Stimulated activated memory B cell treated with anti-CD40 and anti-IgM and Interleukin-4, amounts not matched to agents 10 μg/mL and 1 μg/mL and 100 μg/mL, for 72 hours (primary cell): ENCODE measurements around the gene RAMP3.
A peak's percentile ranks its signal among the peaks of the same experiment; 100 is the strongest.
"Not testable (repeated sequence)": the region's sequence is repeated elsewhere in the genome, so short reads cannot be mapped to it uniquely, and the experiment has no call there.

Experiments
- ATAC-seq: fragments of 150-1000 bp; cut with Tn5 transposase; 2 replicates; pipeline ENCODE4 v1.10.0; 2021
- H3K27ac Mint-ChIP-seq: one replicate; pipeline ENCODE4 v1.8.0; 2022; ENCODE audit warnings: mild to moderate bottlenecking, mixed read lengths
- H3K27me3 Mint-ChIP-seq: one replicate; pipeline ENCODE4 v1.8.0; 2022; ENCODE audit warnings: mixed read lengths
- H3K36me3 Mint-ChIP-seq: one replicate; pipeline ENCODE4 v1.8.0; 2022; ENCODE audit warnings: mixed read lengths
- H3K4me1 Mint-ChIP-seq: one replicate; pipeline ENCODE4 v1.8.0; 2022; ENCODE audit warnings: mixed read lengths
- H3K4me3 Mint-ChIP-seq: one replicate; pipeline ENCODE4 v1.8.0; 2022; ENCODE audit warnings: mild to moderate bottlenecking, moderate library complexity, mixed read lengths
- H3K9me3 Mint-ChIP-seq: one replicate; pipeline ENCODE4 v1.8.0; 2022; ENCODE audit warnings: mixed read lengths

RAMP3 gene

GRCh38 chr7:45145881-45146280 is 11.7 kb upstream of the RAMP3 start:
- H3K4me1 Mint-ChIP-seq = peaks cover 2% of the 10 kb centered on the region
- H3K36me3 Mint-ChIP-seq = no peaks in the 10 kb centered on the region
- no peak overlapping the region for H3K4me3 Mint-ChIP-seq
- H3K27me3 Mint-ChIP-seq = peaks cover 71% of the 10 kb centered on the region
- H3K9me3 Mint-ChIP-seq = peaks cover under 1% of the 10 kb centered on the region
- H3K27ac Mint-ChIP-seq = no peak overlapping the region
- no peak for ATAC-seq

- Mint-ChIP-seq H3K9me3 (no peaks in the 10 kb centered on the region), H3K27ac (no peak overlapping the region), H3K4me1 (no peaks in the 10 kb centered on the region), H3K27me3 (peaks cover 79% of the 10 kb centered on the region), H3K4me3 (no peak overlapping the region), H3K36me3 (no peaks in the 10 kb centered on the region)
- ATAC-seq = no peak
Measured at GRCh38 chr7:45146531-45147379, 10.8 kb upstream of the RAMP3 start.

- Mint-ChIP-seq H3K27me3 (peaks cover 88% of the 10 kb centered on the region), H3K4me1 (no peaks in the 10 kb centered on the region), H3K27ac (no peak overlapping the region), H3K9me3 (no peaks in the 10 kb centered on the region), H3K36me3 (no peaks in the 10 kb centered on the region), H3K4me3 (no peak overlapping the region)
- peak; percentile 39 for ATAC-seq
Measured at GRCh38 chr7:45147858-45148652, 9.5 kb upstream of the RAMP3 start.

DNA sequence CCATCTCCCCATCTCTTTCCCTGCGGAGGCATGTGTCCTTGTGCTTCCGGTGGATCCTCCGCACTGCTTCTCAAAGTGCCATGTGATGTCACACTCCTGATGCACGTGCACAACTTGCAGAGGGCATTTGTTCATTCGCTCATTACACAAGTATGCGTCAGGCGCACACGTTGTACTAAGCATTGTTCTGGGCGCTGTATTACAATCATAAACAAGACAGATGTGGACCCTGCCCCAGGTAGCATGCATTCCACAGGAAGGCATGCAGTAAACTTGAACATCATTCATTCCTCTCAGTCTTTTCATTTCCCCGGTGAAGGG is 9.0 kb upstream of the RAMP3 start:
- no peak for ATAC-seq
- H3K27ac Mint-ChIP-seq = no peak overlapping the region
- no peaks in the 10 kb centered on the region for H3K4me1 Mint-ChIP-seq
- no peaks in the 10 kb centered on the region for H3K9me3 Mint-ChIP-seq
- no peak overlapping the region for H3K4me3 Mint-ChIP-seq
- peaks cover 92% of the 10 kb centered on the region for H3K27me3 Mint-ChIP-seq
- no peaks in the 10 kb centered on the region for H3K36me3 Mint-ChIP-seq

DNA sequence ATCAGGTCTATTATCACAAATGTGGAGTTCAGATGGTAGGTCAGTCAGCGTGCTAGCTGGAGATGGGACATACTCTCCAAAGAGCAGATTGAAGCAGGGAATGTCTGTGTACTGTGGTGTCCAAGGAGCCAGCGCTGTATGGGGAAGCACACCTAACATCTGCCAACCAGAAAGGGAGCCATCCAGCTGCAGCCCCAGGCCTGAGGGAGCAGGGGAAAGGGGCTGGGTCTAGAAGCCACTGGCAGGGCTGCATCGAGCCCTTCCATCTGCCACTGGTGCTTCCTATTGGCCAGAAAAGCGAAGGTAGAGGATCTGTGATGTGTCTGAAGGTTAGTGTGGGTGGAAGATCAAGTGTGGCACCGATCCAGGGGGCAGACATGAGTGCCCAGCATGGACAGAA is 8.0 kb upstream of the RAMP3 start:
- H3K27ac Mint-ChIP-seq = no peak overlapping the region
- no peaks in the 10 kb centered on the region for H3K4me1 Mint-ChIP-seq
- no peaks in the 10 kb centered on the region for H3K9me3 Mint-ChIP-seq
- ATAC-seq = no peak
- peaks cover 84% of the 10 kb centered on the region for H3K27me3 Mint-ChIP-seq
- H3K4me3 Mint-ChIP-seq = no peak overlapping the region
- no peaks in the 10 kb centered on the region for H3K36me3 Mint-ChIP-seq

DNA sequence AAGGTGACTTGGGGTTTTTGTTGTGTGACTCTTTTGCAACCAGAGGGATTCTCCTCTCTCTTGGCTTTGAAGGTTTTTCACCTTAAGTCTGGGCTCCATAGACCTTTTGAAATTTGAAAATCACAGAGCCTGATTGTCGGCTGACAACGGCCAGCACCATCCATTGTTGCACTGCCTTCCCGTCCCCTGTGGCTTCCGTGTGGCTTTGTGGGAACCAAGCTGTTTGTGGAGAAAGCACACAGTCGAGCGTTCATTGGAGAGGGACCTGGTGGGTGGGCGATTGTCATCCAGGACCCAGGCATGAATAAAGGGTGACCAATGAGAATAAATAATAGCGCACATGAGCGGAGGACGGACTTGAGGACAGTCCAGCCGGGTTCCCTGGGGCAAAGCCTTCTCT is 7.4 kb upstream of the RAMP3 start:
- no peaks in the 10 kb centered on the region for H3K9me3 Mint-ChIP-seq
- no peak overlapping the region for H3K27ac Mint-ChIP-seq
- no peaks in the 10 kb centered on the region for H3K36me3 Mint-ChIP-seq
- H3K4me1 Mint-ChIP-seq = no peaks in the 10 kb centered on the region
- peaks cover 78% of the 10 kb centered on the region for H3K27me3 Mint-ChIP-seq
- no peak overlapping the region for H3K4me3 Mint-ChIP-seq
- ATAC-seq = no peak

DNA sequence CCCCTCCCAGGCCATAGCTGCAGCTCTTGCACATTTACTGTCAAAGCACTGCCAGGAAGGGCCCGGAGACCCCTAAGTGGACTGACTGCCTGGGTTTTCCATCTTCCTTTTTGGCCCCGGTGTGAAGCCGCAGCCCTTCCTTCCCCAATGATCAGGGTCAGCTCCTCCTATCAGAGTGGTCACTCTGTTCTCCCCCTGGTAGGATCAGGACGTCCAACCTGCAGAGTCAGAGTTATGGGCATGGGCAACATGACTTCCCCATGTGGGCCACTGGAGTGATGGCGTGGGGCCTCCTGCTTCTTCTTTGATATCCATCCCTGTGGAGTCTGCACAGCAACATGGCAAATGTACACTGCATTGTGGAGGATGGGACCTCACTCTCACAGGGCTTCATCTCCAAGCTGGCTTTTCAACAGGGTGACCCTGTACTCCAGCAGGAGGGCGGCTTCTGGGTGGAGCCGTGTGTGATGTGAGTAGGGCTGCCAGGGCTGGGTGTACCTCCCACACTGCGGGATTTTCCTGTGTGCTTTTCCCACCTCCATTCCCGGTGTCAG is 6.4 kb upstream of the RAMP3 start:
- no peak for ATAC-seq
- no peaks in the 10 kb centered on the region for H3K4me1 Mint-ChIP-seq
- no peak overlapping the region for H3K4me3 Mint-ChIP-seq
- peaks cover 76% of the 10 kb centered on the region for H3K27me3 Mint-ChIP-seq
- no peaks in the 10 kb centered on the region for H3K9me3 Mint-ChIP-seq
- no peak overlapping the region for H3K27ac Mint-ChIP-seq
- no peaks in the 10 kb centered on the region for H3K36me3 Mint-ChIP-seq

DNA sequence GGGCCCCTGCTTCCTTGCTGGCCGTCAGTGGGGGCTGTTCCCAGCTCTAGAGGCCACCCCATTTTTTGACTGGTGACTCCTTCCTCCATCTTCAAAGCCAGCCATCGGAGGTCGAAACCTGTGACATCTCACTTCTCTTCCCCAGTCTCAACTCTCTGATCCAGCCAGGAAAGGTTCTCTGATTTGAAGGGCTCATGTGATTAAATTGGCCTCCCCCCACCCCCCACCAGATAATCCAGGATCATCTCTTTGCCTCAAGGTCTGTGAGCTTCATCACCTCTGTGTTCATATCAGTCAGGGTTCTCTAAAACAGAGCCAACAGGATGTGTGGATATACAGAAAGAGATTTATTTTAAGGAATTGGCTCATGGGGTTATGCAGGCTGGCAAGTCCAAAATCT is 5.6 kb upstream of the RAMP3 start:
- no peak for ATAC-seq
- H3K9me3 Mint-ChIP-seq = no peaks in the 10 kb centered on the region
- H3K4me3 Mint-ChIP-seq = no peak overlapping the region
- H3K36me3 Mint-ChIP-seq = no peaks in the 10 kb centered on the region
- no peak overlapping the region for H3K27ac Mint-ChIP-seq
- H3K4me1 Mint-ChIP-seq = peaks cover 2% of the 10 kb centered on the region
- peaks cover 75% of the 10 kb centered on the region for H3K27me3 Mint-ChIP-seq

DNA sequence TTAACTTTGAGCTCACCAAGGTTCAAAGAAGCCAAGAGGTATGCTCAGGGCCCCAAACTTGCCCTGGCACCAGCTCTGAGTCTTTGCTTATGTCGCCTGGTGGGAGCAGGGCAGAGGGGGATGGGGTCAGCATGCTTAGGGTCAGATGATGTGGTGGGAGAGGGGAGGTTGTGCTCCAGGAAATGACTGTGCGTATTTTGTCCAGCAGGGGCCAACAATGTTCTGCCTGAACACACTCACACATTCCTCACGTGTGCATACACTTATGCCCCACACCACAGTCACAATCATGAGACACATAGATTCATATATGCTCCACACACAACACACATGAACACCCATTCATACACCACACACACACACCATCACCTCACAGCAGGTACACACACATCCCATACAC is 4.4 kb upstream of the RAMP3 start:
- H3K4me1 Mint-ChIP-seq = peaks cover 6% of the 10 kb centered on the region
- no peaks in the 10 kb centered on the region for H3K36me3 Mint-ChIP-seq
- no peak overlapping the region for H3K4me3 Mint-ChIP-seq
- peaks cover 74% of the 10 kb centered on the region for H3K27me3 Mint-ChIP-seq
- ATAC-seq = no peak
- H3K9me3 Mint-ChIP-seq = no peaks in the 10 kb centered on the region
- no peak overlapping the region for H3K27ac Mint-ChIP-seq

DNA sequence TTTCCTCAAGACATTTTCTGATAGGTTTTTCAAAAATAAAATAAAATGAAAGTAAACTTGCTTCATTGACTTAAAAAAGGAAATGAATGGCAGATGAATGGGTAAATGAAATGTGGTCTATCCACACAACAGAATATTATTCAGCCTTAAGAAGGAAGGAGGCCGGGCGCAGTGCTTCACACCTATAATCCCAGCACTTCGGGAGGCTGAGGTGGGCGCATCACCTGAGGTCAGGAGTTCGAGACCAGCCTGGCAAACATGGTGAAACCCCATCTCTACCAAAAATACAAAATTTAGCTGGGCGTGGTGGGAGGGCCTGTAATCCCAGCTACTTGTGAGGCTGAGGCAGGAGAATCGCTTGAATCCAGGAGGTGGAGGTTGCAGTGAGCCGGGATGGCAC is 3.7 kb upstream of the RAMP3 start:
- H3K4me1 Mint-ChIP-seq, H3K27ac Mint-ChIP-seq, H3K9me3 Mint-ChIP-seq, H3K36me3 Mint-ChIP-seq, ATAC-seq, H3K4me3 Mint-ChIP-seq: not testable (repeated sequence)
- H3K27me3 Mint-ChIP-seq = peaks cover 74% of the 10 kb centered on the region

DNA sequence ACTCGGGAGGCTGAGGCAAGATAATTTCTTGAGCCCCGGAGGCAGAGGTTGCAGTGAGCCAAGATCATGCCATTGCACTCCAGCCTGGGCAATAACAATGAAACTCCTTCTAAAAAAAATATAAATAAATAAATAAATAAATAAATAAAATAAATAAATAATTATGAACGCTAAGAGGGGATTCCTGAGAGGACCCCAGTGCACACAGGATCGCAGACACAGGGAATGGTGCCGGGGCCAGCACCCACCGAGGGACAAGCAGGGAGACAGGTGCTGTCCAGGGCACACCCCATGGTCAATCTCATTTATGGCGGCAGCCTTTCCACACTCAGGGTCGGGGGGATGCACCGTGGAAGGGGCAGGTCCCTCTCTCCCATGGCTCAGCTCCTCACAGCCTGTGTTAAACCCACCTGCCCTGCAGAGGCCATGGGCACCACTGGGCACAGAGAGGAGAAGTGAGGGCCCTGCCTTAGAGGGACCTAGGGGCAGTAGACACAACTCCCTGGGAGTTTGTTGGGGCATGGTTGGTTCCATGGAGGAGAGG is 2.2 kb upstream of the RAMP3 start:
- no peak overlapping the region for H3K4me3 Mint-ChIP-seq
- no peaks in the 10 kb centered on the region for H3K9me3 Mint-ChIP-seq
- no peaks in the 10 kb centered on the region for H3K36me3 Mint-ChIP-seq
- ATAC-seq = no peak
- no peak overlapping the region for H3K27ac Mint-ChIP-seq
- H3K4me1 Mint-ChIP-seq = peaks cover 8% of the 10 kb centered on the region
- H3K27me3 Mint-ChIP-seq = peaks cover 68% of the 10 kb centered on the region

- no peaks in the 10 kb centered on the region for H3K9me3 Mint-ChIP-seq
- peaks cover 68% of the 10 kb centered on the region for H3K27me3 Mint-ChIP-seq
- no peaks in the 10 kb centered on the region for H3K36me3 Mint-ChIP-seq
- no peak for ATAC-seq
- peaks cover 14% of the 10 kb centered on the region for H3K4me1 Mint-ChIP-seq
- no peak overlapping the region for H3K4me3 Mint-ChIP-seq
- H3K27ac Mint-ChIP-seq = no peak overlapping the region
Measured at GRCh38 chr7:45155941-45156340, 1.6 kb upstream of the RAMP3 start.

DNA sequence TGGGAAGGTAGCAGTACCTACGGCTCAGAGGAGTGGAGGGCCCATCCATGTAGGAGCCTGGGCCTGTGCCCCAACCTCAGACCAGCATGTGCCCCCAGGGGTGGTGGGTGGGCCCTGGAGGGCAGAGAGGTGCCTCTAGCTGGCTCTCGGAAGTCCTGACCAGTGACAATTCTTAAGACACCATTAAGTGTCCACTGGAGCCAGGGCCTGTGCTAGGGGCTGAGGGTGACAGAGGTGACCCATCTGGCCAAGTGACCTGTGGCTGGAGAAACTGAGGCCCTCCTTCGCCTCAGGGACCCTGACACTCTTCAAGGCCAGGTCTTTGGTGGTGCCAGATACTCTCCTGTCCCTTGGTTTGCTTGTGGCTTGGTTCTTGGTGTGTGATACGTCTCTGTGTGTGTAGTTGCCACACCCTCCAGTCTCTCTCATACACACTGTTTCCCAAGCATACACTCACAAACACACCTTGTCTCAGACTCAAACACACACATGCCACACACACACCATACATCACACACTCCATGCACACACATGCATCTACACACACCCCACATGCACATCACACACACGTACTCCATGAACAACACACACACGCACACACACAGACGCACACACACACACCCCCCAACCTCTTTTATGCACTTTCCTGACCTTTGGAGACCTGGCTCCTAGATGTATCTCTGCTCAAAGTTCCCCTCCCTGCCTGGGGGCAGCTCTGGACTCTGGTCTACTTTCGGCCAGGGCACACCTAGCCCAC is 897 bp upstream of the RAMP3 start:
- Mint-ChIP-seq H3K27ac (no peak overlapping the region), H3K4me3 (no peak overlapping the region), H3K4me1 (peaks cover 18% of the 10 kb centered on the region), H3K36me3 (no peaks in the 10 kb centered on the region), H3K27me3 (peaks cover 69% of the 10 kb centered on the region), H3K9me3 (no peaks in the 10 kb centered on the region)
- no peak for ATAC-seq

- no peak for ATAC-seq
- H3K9me3 Mint-ChIP-seq = no peaks in the 10 kb centered on the region
- no peaks in the 10 kb centered on the region for H3K36me3 Mint-ChIP-seq
- peaks cover 18% of the 10 kb centered on the region for H3K4me1 Mint-ChIP-seq
- no peak overlapping the region for H3K4me3 Mint-ChIP-seq
- H3K27me3 Mint-ChIP-seq = peaks cover 72% of the 10 kb centered on the region
- no peak overlapping the region for H3K27ac Mint-ChIP-seq
Measured at GRCh38 chr7:45157286-45157652, 322 bp upstream of the RAMP3 start.

DNA sequence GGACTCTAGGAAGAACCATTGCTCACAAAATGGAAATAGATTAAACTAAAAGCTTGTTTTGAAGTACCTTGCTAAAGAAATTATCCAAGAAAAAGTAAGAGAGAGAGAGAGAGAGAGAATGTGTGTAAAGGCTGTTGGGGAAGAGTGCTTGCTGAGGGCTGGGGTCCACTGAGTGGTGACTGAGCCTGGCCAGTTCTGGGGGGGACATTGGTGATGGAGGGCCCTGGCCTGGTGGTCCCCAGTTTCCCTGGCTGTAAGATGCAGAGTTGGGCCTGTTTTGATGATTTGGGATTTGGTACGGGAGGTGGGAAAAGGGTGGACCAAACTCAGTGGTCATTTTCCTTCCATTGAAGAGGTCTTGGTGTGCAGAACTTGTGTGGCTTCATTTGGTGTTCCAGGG is 880 bp downstream of the RAMP3 start:
- H3K27ac Mint-ChIP-seq = no peak overlapping the region
- ATAC-seq = no peak
- H3K27me3 Mint-ChIP-seq = peaks cover 72% of the 10 kb centered on the region
- H3K4me1 Mint-ChIP-seq = peaks cover 18% of the 10 kb centered on the region
- no peak overlapping the region for H3K4me3 Mint-ChIP-seq
- H3K9me3 Mint-ChIP-seq = peaks cover 3% of the 10 kb centered on the region
- no peaks in the 10 kb centered on the region for H3K36me3 Mint-ChIP-seq
